OCI-LY7 (cell line): Measurements from ENCODE around the gene FAM118B. TPM values are rescaled to one million over a fixed set of nuclear protein-coding genes. Genes with fewer than 3 reads are reported as not detected.
A peak's percentile ranks its signal among the peaks of the same experiment; 100 is the strongest.

Experiments
- BruUV-seq: library from RNA; stranded (reverse); fragments of 400-500 nt; replicated peaks from 2 replicates; lab custom pipeline; 2021; lab: Mats Ljungman, UMichigan
- CTCF ChIA-PET: fragments of 300-600 bp; sonication (Branson Sonifier 250); formaldehyde crosslinking; loops from one replicate; lab custom pipeline; 2022; ENCODE audit warnings: antibody characterized with exemption; ENCODE audit not compliant: unreplicated experiment; lab: Charles Lee
- POLR2A ChIA-PET: fragments of 300-600 bp; sonication (Branson Sonifier 250); formaldehyde crosslinking; loops from one replicate; lab custom pipeline; 2022; ENCODE audit warnings: antibody characterized with exemption; lab: Charles Lee
- DNase-seq: peaks from one replicate; pipeline ENCODE4 v3.0.0-alpha.2; 2015; ENCODE audit warnings: low spot score
- H2AFZ ChIP-seq: fragments of 200-600 bp; sonication (generic), shearing (Covaris generic); 2 replicates; pipeline ENCODE4 v1.6.1; 2014; ENCODE audit warnings: mild to moderate bottlenecking, antibody characterized with exemption, low read length, moderate library complexity
- H3K27ac ChIP-seq: fragments of 200-600 bp; sonication (generic); 2 replicates; pipeline ENCODE4 v1.5.1; 2014; ENCODE audit warnings: mixed run types, low read depth, mild to moderate bottlenecking, moderate library complexity, low read length, inconsistent platforms; ENCODE audit not compliant: poor library complexity, severe bottlenecking
- H3K36me3 ChIP-seq: fragments of 200-600 bp; sonication (generic); 2 replicates; pipeline ENCODE4 v1.6.1; 2014; ENCODE audit warnings: mild to moderate bottlenecking, antibody characterized with exemption, low read length, moderate library complexity, mixed read lengths; ENCODE audit not compliant: insufficient read depth
- H3K4me1 ChIP-seq: fragments of 200-600 bp; sonication (generic); 2 replicates; pipeline ENCODE4 v1.5.1; 2014; ENCODE audit warnings: mild to moderate bottlenecking, low read length; ENCODE audit not compliant: insufficient read depth, poor library complexity, severe bottlenecking
- H3K4me2 ChIP-seq: fragments of 200-600 bp; sonication (generic); 2 replicates; pipeline ENCODE4 v1.6.1; 2014; ENCODE audit warnings: mild to moderate bottlenecking, low read length
- H3K4me3 ChIP-seq: fragments of 200-600 bp; sonication (generic); 2 replicates; pipeline ENCODE4 v1.5.1; 2014; ENCODE audit warnings: mild to moderate bottlenecking, low read depth, low read length; ENCODE audit not compliant: poor library complexity, severe bottlenecking
- H3K79me2 ChIP-seq: fragments of 200-600 bp; sonication (generic); 2 replicates; pipeline ENCODE4 v1.6.1; 2016; ENCODE audit warnings: low read depth, mild to moderate bottlenecking, low read length, moderate library complexity, mixed read lengths; ENCODE audit not compliant: insufficient read depth
- H3K9me2 ChIP-seq: fragments of 200-600 bp; sonication (generic); 2 replicates; pipeline ENCODE4 v1.6.1; 2016; ENCODE audit warnings: mild to moderate bottlenecking, low read length, mixed read lengths; ENCODE audit not compliant: insufficient read depth
- H3K9me3 ChIP-seq: fragments of 200-600 bp; sonication (generic); 2 replicates; pipeline ENCODE4 v1.6.1; 2014; ENCODE audit warnings: mild to moderate bottlenecking, mixed run types, low read length, mixed read lengths
- H4K20me1 ChIP-seq: fragments of 200-600 bp; sonication (generic); 2 replicates; pipeline ENCODE4 v1.6.1; 2014; ENCODE audit warnings: mild to moderate bottlenecking, antibody characterized with exemption, low read length, moderate library complexity, mixed read lengths; ENCODE audit not compliant: insufficient read depth
- EZH2phosphoT487 ChIP-seq: fragments of 200-600 bp; sonication (generic); IDR thresholded peaks from 2 replicates; pipeline ENCODE4 v1.6.1; 2018; ENCODE audit warnings: low read depth, borderline replicate concordance, mild to moderate bottlenecking, mixed run types, antibody characterized with exemption, low read length, moderate library complexity, mixed read lengths
- intact Hi-C: fragments of 100-400 bp; cut with micrococcal nuclease; formaldehyde crosslinking; loops from one replicate; pipeline ENCODE4 v1.10.0; 2022; ENCODE audit not compliant: unreplicated experiment
- total RNA-seq, 2 experiments: library from RNA; depleted of rRNA in 1 of 2; stranded (reverse); fragments of >200 nt in 1 of 2; shearing (Covaris generic) in 1 of 2; gene quantifications; 2 replicates each; pipeline ENCODE4 v1.2.3, GENCODE V29; 2014 to 2022
- TF ChIP-seq, protein P1 (sequence below): fragments of 200-600 bp; sonication (generic); conservative IDR thresholded peaks from 2 replicates; pipeline ENCODE4 v1.5.1; 2014; ENCODE audit warnings: mild to moderate bottlenecking, antibody characterized with exemption, low read length, moderate library complexity, mixed read lengths

The FAM118B gene
- total RNA-seq, 2 experiments from 2014 or later, result 9.9 to 14.8 TPM

DNA sequence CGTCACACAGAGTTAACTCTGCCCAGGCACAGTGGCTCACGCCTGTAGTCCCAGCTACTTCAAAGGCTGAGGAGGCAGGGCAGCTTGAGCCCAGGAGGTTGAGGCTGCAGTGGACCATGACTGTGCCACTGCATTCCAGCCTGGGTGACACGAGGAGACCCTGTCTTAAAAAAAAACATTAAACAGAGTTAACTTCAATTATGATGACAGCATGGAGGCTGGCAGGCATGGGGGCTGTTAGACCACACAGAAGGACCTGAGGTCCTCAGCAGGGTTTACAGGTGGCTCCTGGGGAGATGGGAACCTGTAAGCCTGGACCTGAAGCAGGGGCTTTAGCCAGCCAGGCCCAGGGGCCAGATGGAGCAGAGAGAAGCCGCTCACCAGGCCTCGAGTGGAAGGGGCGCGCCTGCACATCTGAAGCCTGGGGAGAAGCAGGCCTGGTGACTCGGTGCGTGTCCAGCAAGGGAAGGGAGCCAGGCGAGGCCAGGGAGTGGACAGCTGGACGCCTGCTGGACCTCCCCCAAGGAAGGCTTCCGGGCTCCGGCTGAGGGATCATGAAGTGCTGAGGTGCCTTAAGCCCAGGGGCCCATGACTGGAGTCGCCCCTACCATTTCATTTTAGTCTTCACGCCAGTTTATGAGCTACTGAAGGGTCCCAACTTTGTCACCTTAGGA is 25.4 kb upstream of the FAM118B start:
- POLR2A ChIA-PET, result interaction anchor here (0.9 kb wide), 1 partner anchor 11 kb away, joined by 4 read pairs; no protein-coding TSS in a partner anchor
- no peak overlapping the region for H3K27ac ChIP-seq
- H3K9me2 ChIP-seq, result no peaks in the 10 kb centered on the region
- H3K79me2 ChIP-seq, result no peaks in the 10 kb centered on the region
- H3K9me3 ChIP-seq, result no peaks in the 10 kb centered on the region
- no peak overlapping the region for H3K4me3 ChIP-seq
- no peak overlapping the region for H3K4me2 ChIP-seq
- H4K20me1 ChIP-seq, result no peaks in the 10 kb centered on the region
- H2AFZ ChIP-seq, result no peak overlapping the region
- H3K4me1 ChIP-seq, result peaks cover 34% of the 10 kb centered on the region
- H3K36me3 ChIP-seq, result peaks cover 11% of the 10 kb centered on the region; the same call in 1 of the 2 replicates
- TF ChIP-seq EZH2phosphoT487, result no peak
- TF ChIP-seq, protein P1, sequence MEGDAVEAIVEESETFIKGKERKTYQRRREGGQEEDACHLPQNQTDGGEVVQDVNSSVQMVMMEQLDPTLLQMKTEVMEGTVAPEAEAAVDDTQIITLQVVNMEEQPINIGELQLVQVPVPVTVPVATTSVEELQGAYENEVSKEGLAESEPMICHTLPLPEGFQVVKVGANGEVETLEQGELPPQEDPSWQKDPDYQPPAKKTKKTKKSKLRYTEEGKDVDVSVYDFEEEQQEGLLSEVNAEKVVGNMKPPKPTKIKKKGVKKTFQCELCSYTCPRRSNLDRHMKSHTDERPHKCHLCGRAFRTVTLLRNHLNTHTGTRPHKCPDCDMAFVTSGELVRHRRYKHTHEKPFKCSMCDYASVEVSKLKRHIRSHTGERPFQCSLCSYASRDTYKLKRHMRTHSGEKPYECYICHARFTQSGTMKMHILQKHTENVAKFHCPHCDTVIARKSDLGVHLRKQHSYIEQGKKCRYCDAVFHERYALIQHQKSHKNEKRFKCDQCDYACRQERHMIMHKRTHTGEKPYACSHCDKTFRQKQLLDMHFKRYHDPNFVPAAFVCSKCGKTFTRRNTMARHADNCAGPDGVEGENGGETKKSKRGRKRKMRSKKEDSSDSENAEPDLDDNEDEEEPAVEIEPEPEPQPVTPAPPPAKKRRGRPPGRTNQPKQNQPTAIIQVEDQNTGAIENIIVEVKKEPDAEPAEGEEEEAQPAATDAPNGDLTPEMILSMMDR, result no peak
- intact Hi-C loops, result no loop called here
- no TSS peak for BruUV-seq
- CTCF ChIA-PET, result no interaction called here
- no peak for DNase-seq

DNA sequence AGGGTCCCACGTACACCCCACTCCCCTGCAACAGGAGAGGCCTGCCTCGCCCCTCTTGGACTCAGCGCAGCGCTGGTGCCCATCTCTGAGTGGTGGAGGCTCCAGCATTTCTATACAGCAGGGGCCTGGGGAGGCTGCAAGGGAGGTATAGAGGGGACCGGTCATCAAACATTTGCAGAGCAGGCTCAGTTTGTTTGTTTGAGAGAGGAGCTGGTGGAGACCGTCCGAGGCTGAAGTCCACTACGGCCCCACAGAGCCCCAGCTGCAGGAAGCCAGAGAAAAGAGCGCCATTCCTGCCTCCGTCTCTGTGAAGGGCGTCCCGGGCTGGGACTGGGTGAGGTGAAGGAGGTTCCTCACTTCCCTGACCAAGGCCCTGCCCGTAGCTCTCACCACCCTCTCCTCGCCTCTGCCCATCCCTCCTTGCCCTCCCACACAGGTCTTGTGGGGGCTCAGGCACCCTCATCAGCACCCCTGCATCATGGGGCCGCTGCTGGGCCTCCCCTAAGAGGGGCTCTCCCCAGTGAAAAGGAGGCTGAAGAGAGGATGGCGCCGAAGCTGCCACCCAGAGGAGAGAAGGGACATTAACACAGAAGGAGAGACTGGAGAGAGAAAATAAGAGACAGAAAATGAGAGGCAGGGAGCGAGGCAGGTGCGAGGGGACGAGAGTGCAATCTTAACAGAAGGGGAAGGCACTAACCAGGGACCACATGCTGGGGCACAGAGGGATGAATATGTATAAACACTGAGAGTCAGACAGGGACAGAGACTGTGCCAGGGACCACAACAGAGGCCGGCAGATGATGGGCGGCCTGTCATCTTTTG is 24.7 kb upstream of the FAM118B start:
- no peaks in the 10 kb centered on the region for H3K79me2 ChIP-seq
- no peak overlapping the region for H3K4me3 ChIP-seq
- peaks cover 34% of the 10 kb centered on the region for H3K4me1 ChIP-seq
- ChIA-PET CTCF (no interaction called here), POLR2A (interaction anchor here (0.9 to 1.3 kb wide), 2 partner anchors 12 to 88 kb away, joined by 3 to 4 read pairs; no protein-coding TSS in a partner anchor)
- TF ChIP-seq, protein P1, result peak; percentile 56; the same call in 1 of the 2 replicates
- no peak for TF ChIP-seq EZH2phosphoT487
- H3K27ac ChIP-seq, result no peak overlapping the region
- H3K9me2 ChIP-seq, result no peaks in the 10 kb centered on the region
- no peak overlapping the region for H3K4me2 ChIP-seq
- H3K9me3 ChIP-seq, result no peaks in the 10 kb centered on the region
- no peak overlapping the region for H2AFZ ChIP-seq
- no peaks in the 10 kb centered on the region for H4K20me1 ChIP-seq
- H3K36me3 ChIP-seq, result peaks cover 18% of the 10 kb centered on the region; the same call in 1 of the 2 replicates
- no TSS peak for BruUV-seq
- no peak for DNase-seq
- intact Hi-C loops, result no loop called here
